ENCODE results near the gene TMEM53.
A peak's percentile ranks its signal among the peaks of the same experiment; 100 is the strongest.
"Not testable (repeated sequence)": the region's sequence is repeated elsewhere in the genome, so short reads cannot be mapped to it uniquely, and the experiment has no call there.

Gene TMEM53

GRCh38 chr1:44672254-44672955 lies 1.9 kb downstream of the TMEM53 start:
- Histone ChIP-seq H3K9me3 (ENCODE audit: control insufficient read depth in 2 of 2, low read length in 2 of 2) (no peaks in the 10 kb centered on the region), H3K4me1 (ENCODE audit: control insufficient read depth, insufficient read depth, low read length) (peaks cover 25% of the 10 kb centered on the region), H3K27ac (ENCODE audit: low read length) (no peak overlapping the region), H3K27me3 (ENCODE audit: control insufficient read depth in 1 of 2, insufficient read depth in 2 of 2, low read length in 2 of 2) (no peaks in the 10 kb centered on the region), H3K9ac (ENCODE audit: low read length in 2 of 2) (no peak overlapping the region), H3K4me3 (ENCODE audit: low read length in 2 of 2) (peak overlapping the region in 1 of 2 donors; percentile 35), H3K36me3 (ENCODE audit: control insufficient read depth in 2 of 2, insufficient read depth in 2 of 2, low read length in 2 of 2) (no peaks in the 10 kb centered on the region)

- Histone ChIP-seq H3K36me3 (ENCODE audit: control insufficient read depth in 2 of 2, insufficient read depth in 2 of 2, low read length in 2 of 2) (no peaks in the 10 kb centered on the region), H3K27me3 (ENCODE audit: control insufficient read depth in 1 of 2, insufficient read depth in 2 of 2, low read length in 2 of 2) (no peaks in the 10 kb centered on the region), H3K4me1 (ENCODE audit: control insufficient read depth, insufficient read depth, low read length) (peaks cover 25% of the 10 kb centered on the region), H3K9ac (ENCODE audit: low read length in 2 of 2) (no peak overlapping the region), H3K9me3 (ENCODE audit: control insufficient read depth in 2 of 2, low read length in 2 of 2) (no peaks in the 10 kb centered on the region), H3K4me3 (ENCODE audit: low read length in 2 of 2) (no peak overlapping the region), H3K27ac (ENCODE audit: low read length) (no peak overlapping the region)
These were observed 3.3 kb downstream of the TMEM53 start for GRCh38 chr1:44670751-44671640.

DNA sequence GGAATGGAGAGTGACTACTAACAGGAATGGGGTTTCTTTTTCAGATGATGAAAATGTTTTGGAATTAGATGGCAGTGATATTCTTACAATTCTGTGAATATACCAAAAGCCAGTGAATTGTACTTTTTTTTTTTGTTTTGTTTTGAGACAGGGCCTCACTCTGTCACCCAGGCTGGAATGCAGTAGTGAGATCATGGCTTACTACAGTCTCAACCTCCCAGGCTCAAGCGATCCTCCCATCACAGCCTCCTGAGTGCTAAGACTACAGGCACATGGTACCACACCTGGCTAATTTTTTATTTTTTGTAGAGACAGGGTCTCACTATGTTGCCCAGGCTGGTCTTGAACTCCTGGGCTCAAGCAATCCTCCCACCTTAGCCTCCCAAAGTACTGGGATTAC lies 7.6 kb downstream of the TMEM53 start:
- not testable (repeated sequence) for H3K36me3 ChIP-seq (ENCODE audit: control insufficient read depth in 2 of 2, insufficient read depth in 2 of 2, low read length in 2 of 2); H3K9ac ChIP-seq (ENCODE audit: low read length in 2 of 2); H3K9me3 ChIP-seq (ENCODE audit: control insufficient read depth in 2 of 2, low read length in 2 of 2); H3K27ac ChIP-seq (ENCODE audit: low read length); H3K27me3 ChIP-seq (ENCODE audit: control insufficient read depth in 1 of 2, insufficient read depth in 2 of 2, low read length in 2 of 2); H3K4me1 ChIP-seq (ENCODE audit: control insufficient read depth, insufficient read depth, low read length); H3K4me3 ChIP-seq (ENCODE audit: low read length in 2 of 2)

DNA sequence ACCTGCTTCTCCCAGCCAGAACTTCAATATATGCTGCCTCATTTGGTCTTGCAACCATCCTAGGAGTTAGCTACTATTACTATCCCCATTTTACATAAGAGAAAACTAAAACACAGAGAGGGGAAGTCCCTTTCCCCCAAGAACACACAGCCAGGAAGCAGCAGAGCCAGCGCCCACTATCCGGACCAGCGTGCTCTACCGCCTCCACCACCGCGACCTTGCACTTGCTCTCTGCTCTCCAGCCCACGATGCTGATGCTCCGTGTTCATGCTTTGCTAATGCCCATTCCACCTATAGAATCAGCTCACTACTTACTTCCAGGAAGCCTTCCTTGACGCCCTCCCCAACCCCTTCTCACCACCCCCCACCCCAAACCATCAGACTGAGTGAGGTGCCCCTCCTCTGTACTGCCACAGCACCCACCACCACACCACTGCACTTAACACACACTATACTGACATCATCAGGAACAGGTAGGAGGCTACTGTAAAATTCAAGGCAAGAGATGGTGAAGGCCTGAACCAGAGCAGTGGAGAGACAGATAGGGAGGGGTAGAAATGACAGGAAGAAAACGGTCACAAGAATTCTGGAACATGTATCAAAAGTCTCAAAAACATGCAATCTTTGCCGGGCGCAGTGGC lies 9.4 kb downstream of the TMEM53 start:
- Histone ChIP-seq H3K4me3 (ENCODE audit: low read length in 2 of 2) (no peak overlapping the region), H3K27me3 (ENCODE audit: control insufficient read depth in 1 of 2, insufficient read depth in 2 of 2, low read length in 2 of 2) (no peaks in the 10 kb centered on the region), H3K9me3 (ENCODE audit: control insufficient read depth in 2 of 2, low read length in 2 of 2) (no peaks in the 10 kb centered on the region), H3K36me3 (ENCODE audit: control insufficient read depth in 2 of 2, insufficient read depth in 2 of 2, low read length in 2 of 2) (no peaks in the 10 kb centered on the region), H3K4me1 (ENCODE audit: control insufficient read depth, insufficient read depth, low read length) (peaks cover 6% of the 10 kb centered on the region), H3K9ac (ENCODE audit: low read length in 2 of 2) (no peak overlapping the region), H3K27ac (ENCODE audit: low read length) (no peak overlapping the region)

DNA sequence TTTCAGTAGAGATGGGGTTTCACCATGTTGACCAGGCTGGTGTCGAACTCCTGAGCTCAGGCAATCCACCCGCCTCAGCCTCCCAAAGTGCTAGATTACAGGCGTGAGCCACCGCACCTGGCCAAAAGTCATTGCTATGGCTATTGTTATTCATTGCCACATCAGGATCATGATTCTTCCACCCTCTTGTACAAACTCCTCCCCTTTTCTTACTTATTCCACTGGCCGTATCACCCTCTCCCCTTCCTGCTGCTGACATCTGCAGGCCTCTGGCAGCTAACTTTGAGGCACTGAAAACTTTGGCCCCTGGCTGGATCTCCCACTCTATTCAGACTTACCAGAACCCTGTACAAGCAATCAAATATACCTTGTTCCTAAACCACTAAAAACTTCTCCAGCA lies 10.9 kb downstream of the TMEM53 start:
- H3K27me3 ChIP-seq (ENCODE audit: control insufficient read depth in 1 of 2, insufficient read depth in 2 of 2, low read length in 2 of 2) = no peaks in the 10 kb centered on the region
- H3K9me3 ChIP-seq (ENCODE audit: control insufficient read depth in 2 of 2, low read length in 2 of 2) = no peaks in the 10 kb centered on the region
- no peak overlapping the region for H3K9ac ChIP-seq (ENCODE audit: low read length in 2 of 2)
- no peak overlapping the region for H3K27ac ChIP-seq (ENCODE audit: low read length)
- H3K4me1 ChIP-seq (ENCODE audit: control insufficient read depth, insufficient read depth, low read length) = peaks cover 7% of the 10 kb centered on the region
- no peaks in the 10 kb centered on the region for H3K36me3 ChIP-seq (ENCODE audit: control insufficient read depth in 2 of 2, insufficient read depth in 2 of 2, low read length in 2 of 2)
- no peak overlapping the region for H3K4me3 ChIP-seq (ENCODE audit: low read length in 2 of 2)

- Histone ChIP-seq H3K9me3 (ENCODE audit: control insufficient read depth in 2 of 2, low read length in 2 of 2) (no peaks in the 10 kb centered on the region), H3K4me3 (ENCODE audit: low read length in 2 of 2) (no peak overlapping the region), H3K9ac (ENCODE audit: low read length in 2 of 2) (no peak overlapping the region), H3K27me3 (ENCODE audit: control insufficient read depth in 1 of 2, insufficient read depth in 2 of 2, low read length in 2 of 2) (no peaks in the 10 kb centered on the region), H3K36me3 (ENCODE audit: control insufficient read depth in 2 of 2, insufficient read depth in 2 of 2, low read length in 2 of 2) (no peaks in the 10 kb centered on the region), H3K4me1 (ENCODE audit: control insufficient read depth, insufficient read depth, low read length) (peaks cover 7% of the 10 kb centered on the region), H3K27ac (ENCODE audit: low read length) (no peak overlapping the region)
These were observed 11.6 kb downstream of the TMEM53 start for GRCh38 chr1:44662683-44663030.

- H3K27ac ChIP-seq (ENCODE audit: low read length) = no peak overlapping the region
These were observed 12.2 kb downstream of the TMEM53 start for GRCh38 chr1:44661781-44662682.

GRCh38 chr1:44660176-44660575 lies 14.1 kb downstream of the TMEM53 start:
- peak overlapping the region; percentile 11 for H3K27ac ChIP-seq (ENCODE audit: low read length)
- no peak overlapping the region for H3K9ac ChIP-seq (ENCODE audit: low read length in 2 of 2)
- no peaks in the 10 kb centered on the region for H3K36me3 ChIP-seq (ENCODE audit: control insufficient read depth in 2 of 2, insufficient read depth in 2 of 2, low read length in 2 of 2)
- peaks cover 7% of the 10 kb centered on the region for H3K4me1 ChIP-seq (ENCODE audit: control insufficient read depth, insufficient read depth, low read length)
- no peaks in the 10 kb centered on the region for H3K27me3 ChIP-seq (ENCODE audit: control insufficient read depth in 1 of 2, insufficient read depth in 2 of 2, low read length in 2 of 2)
- peak overlapping the region in 1 of 2 donors; percentile 22 for H3K4me3 ChIP-seq (ENCODE audit: low read length in 2 of 2)
- H3K9me3 ChIP-seq (ENCODE audit: control insufficient read depth in 2 of 2, low read length in 2 of 2) = no peaks in the 10 kb centered on the region

More at GRCh38 chr1:44661781-44662682, 12.2 kb downstream of the TMEM53 start:
- no peaks in the 10 kb centered on the region for H3K9me3 ChIP-seq (ENCODE audit: control insufficient read depth in 2 of 2, low read length in 2 of 2)
- H3K4me3 ChIP-seq (ENCODE audit: low read length in 2 of 2) = no peak overlapping the region
- H3K9ac ChIP-seq (ENCODE audit: low read length in 2 of 2) = no peak overlapping the region
- peaks cover 7% of the 10 kb centered on the region for H3K4me1 ChIP-seq (ENCODE audit: control insufficient read depth, insufficient read depth, low read length)
- H3K36me3 ChIP-seq (ENCODE audit: control insufficient read depth in 2 of 2, insufficient read depth in 2 of 2, low read length in 2 of 2) = no peaks in the 10 kb centered on the region
- H3K27me3 ChIP-seq (ENCODE audit: control insufficient read depth in 1 of 2, insufficient read depth in 2 of 2, low read length in 2 of 2) = no peaks in the 10 kb centered on the region

GRCh38 chr1:44659566-44659965 lies 14.7 kb downstream of the TMEM53 start:
- peaks cover 7% of the 10 kb centered on the region for H3K4me1 ChIP-seq (ENCODE audit: control insufficient read depth, insufficient read depth, low read length)

GRCh38 chr1:44655609-44656008 lies 18.7 kb downstream of the TMEM53 start:
- H3K9me3 ChIP-seq (ENCODE audit: control insufficient read depth in 2 of 2, low read length in 2 of 2) = no peaks in the 10 kb centered on the region
- peaks cover 10% of the 10 kb centered on the region for H3K4me1 ChIP-seq (ENCODE audit: control insufficient read depth, insufficient read depth, low read length)
- H3K9ac ChIP-seq (ENCODE audit: low read length in 2 of 2) = no peak overlapping the region
- no peaks in the 10 kb centered on the region for H3K27me3 ChIP-seq (ENCODE audit: control insufficient read depth in 1 of 2, insufficient read depth in 2 of 2, low read length in 2 of 2)
- H3K36me3 ChIP-seq (ENCODE audit: control insufficient read depth in 2 of 2, insufficient read depth in 2 of 2, low read length in 2 of 2) = peaks cover 8 to 9% of the 10 kb centered on the region in 2 donors
- no peak overlapping the region for H3K27ac ChIP-seq (ENCODE audit: low read length)
- H3K4me3 ChIP-seq (ENCODE audit: low read length in 2 of 2) = no peak overlapping the region

More at GRCh38 chr1:44659566-44659965, 14.7 kb downstream of the TMEM53 start:
- Histone ChIP-seq H3K27me3 (ENCODE audit: control insufficient read depth in 1 of 2, insufficient read depth in 2 of 2, low read length in 2 of 2) (no peaks in the 10 kb centered on the region), H3K9ac (ENCODE audit: low read length in 2 of 2) (no peak overlapping the region), H3K27ac (ENCODE audit: low read length) (no peak overlapping the region), H3K4me3 (ENCODE audit: low read length in 2 of 2) (no peak overlapping the region), H3K9me3 (ENCODE audit: control insufficient read depth in 2 of 2, low read length in 2 of 2) (no peaks in the 10 kb centered on the region), H3K36me3 (ENCODE audit: control insufficient read depth in 2 of 2, insufficient read depth in 2 of 2, low read length in 2 of 2) (peaks cover 0 to 2% of the 10 kb centered on the region in 2 donors)

Measured in stomach smooth muscle (tissue), 2 donors.